ENCODE results near the gene CLSTN2. TPM values are rescaled to one million over a fixed set of nuclear protein-coding genes. Genes with fewer than 3 reads are reported as not detected.

Gene CLSTN2
- total RNA-seq, 4 donors from 2014 or later = 2.7 to 5.0 (median 3.1) TPM

GRCh38 chr3:139954146-139954860, 19.3 kb downstream of the CLSTN2 start:
- no peaks in the 10 kb centered on the region for H3K9me3 ChIP-seq
- no peak for TF ChIP-seq POLR2A (IDR thresholded peaks at IDR 0.05)
- TF ChIP-seq CTCF (IDR thresholded peaks at IDR 0.05) = no peak

DNA sequence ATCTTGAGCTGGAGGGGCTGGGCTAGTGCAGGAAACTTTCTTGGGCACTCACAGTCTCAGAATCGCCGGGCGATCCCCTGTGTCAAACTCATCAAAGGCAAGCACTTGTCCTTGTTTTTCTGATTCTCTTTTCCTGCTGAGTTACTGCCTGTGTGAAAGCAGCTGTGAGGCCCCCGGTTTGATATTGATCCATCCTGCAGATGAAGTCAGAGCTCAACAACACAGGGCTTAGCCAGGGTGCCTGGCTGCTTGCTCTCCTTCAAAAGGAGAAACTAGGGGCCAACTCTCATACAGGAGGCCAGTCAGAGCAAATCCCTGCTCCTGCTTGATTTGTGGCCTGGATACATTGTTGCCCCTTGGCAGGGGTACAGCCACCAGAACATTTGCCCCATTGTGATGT, 22.9 kb downstream of the CLSTN2 start:
- Histone ChIP-seq H3K27me3 (no peaks in the 10 kb centered on the region), H3K27ac (no peak overlapping the region), H3K4me3 (no peak overlapping the region), H3K4me1 (no peaks in the 10 kb centered on the region), H3K9me3 (no peaks in the 10 kb centered on the region), H3K36me3 (no peaks in the 10 kb centered on the region)
- no peak for TF ChIP-seq CTCF (IDR thresholded peaks at IDR 0.05)
- no peak for TF ChIP-seq POLR2A (IDR thresholded peaks at IDR 0.05)
- DNase-seq = no peak

More at GRCh38 chr3:139954146-139954860, 19.3 kb downstream of the CLSTN2 start:
- H3K27ac ChIP-seq = no peak overlapping the region
- no peaks in the 10 kb centered on the region for H3K4me1 ChIP-seq
- H3K27me3 ChIP-seq = no peaks in the 10 kb centered on the region
- no peak for DNase-seq
- no peak overlapping the region for H3K4me3 ChIP-seq
- H3K36me3 ChIP-seq = no peaks in the 10 kb centered on the region

GRCh38 chr3:139969386-139969785, 34.4 kb downstream of the CLSTN2 start:
- no peaks in the 10 kb centered on the region for H3K27me3 ChIP-seq
- no peak overlapping the region for H3K4me3 ChIP-seq
- no peaks in the 10 kb centered on the region for H3K9me3 ChIP-seq
- TF ChIP-seq CTCF (IDR thresholded peaks at IDR 0.05) = no peak
- TF ChIP-seq POLR2A (IDR thresholded peaks at IDR 0.05) = no peak
- H3K4me1 ChIP-seq = no peaks in the 10 kb centered on the region
- H3K27ac ChIP-seq = no peak overlapping the region
- DNase-seq = no peak
- H3K36me3 ChIP-seq = no peaks in the 10 kb centered on the region

DNA sequence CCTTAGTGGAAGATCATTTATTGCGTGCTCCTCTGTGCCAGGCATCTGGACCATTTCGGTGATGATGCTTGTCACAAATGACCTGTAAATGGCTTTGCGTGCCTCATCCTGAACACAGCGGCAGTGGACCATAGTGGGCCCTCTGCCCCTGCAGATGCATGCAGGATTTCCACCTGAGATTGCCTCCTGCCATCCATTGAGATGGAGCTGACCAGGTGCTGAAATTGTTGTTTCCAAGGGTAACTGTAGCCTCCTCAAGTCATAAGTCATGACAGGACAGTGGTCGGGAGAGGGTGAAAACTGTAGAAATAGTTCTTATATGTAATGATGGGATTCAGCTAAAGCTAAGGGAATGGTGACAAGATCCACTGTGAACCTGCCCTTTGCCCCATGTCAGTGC, 35.5 kb downstream of the CLSTN2 start:
- TF ChIP-seq POLR2A (IDR thresholded peaks at IDR 0.05) (no peak), CTCF (IDR thresholded peaks at IDR 0.05) (no peak)
- DNase-seq = no peak
- Histone ChIP-seq H3K4me1 (no peaks in the 10 kb centered on the region), H3K27me3 (no peaks in the 10 kb centered on the region), H3K4me3 (no peak overlapping the region), H3K9me3 (no peaks in the 10 kb centered on the region), H3K27ac (no peak overlapping the region), H3K36me3 (no peaks in the 10 kb centered on the region)

DNA sequence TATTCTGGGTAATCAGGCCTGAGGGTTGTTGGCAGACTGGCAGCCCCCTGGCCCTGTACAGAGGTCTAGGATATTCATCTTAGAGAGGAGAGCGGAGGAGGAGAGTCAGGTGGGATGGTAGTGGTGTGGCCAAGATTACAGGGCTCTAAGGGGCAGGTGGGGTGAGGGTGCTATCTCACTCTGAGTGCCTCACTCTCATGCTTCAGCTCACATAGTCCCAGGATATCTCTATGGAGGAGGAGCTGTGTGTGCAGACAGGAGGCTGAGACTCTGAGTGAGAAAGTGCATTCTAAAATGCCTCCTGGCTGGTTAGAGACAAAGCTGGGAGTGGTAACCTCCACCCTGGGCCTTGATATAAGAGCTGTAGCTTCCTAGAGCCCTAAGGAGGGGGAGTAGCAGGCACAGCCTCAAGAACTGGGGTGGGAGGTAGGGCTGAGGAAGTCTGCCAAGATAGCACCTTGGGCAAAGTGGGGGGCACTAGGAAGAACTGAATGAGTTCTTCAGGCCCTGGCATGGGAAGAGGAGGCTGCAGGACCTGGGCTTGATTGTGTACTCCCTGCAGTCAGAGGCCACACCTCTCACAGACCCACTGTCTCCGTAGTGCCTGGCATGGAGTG, 39.9 kb downstream of the CLSTN2 start:
- no peak for TF ChIP-seq POLR2A (IDR thresholded peaks at IDR 0.05)
- no peak for TF ChIP-seq CTCF (IDR thresholded peaks at IDR 0.05)
- Histone ChIP-seq H3K4me1 (no peaks in the 10 kb centered on the region), H3K27me3 (no peaks in the 10 kb centered on the region), H3K4me3 (no peak overlapping the region), H3K9me3 (no peaks in the 10 kb centered on the region), H3K36me3 (no peaks in the 10 kb centered on the region), H3K27ac (no peak overlapping the region)
- DNase-seq = no peak
